NCI-H226 (cell line): Measurements from ENCODE around the gene GALNT14.

Experiments
- DNase-seq: peaks from one replicate; pipeline ENCODE4 v3.0.0-alpha.2; 2015

Gene GALNT14

GRCh38 chr2:31003749-31004148 is 134.5 kb downstream of the GALNT14 start:
- no peak for DNase-seq

GRCh38 chr2:31002537-31003150 is 135.6 kb downstream of the GALNT14 start:
- no peak for DNase-seq

GRCh38 chr2:31000970-31001369 is 137.3 kb downstream of the GALNT14 start:
- no peak for DNase-seq

- DNase-seq: no peak
These were observed 139.6 kb downstream of the GALNT14 start for GRCh38 chr2:30998672-30999071.

- DNase-seq: no peak
These were observed 140.3 kb downstream of the GALNT14 start for GRCh38 chr2:30997979-30998378.

- DNase-seq: no peak
These were observed 143.8 kb downstream of the GALNT14 start for GRCh38 chr2:30994227-30995056.

GRCh38 chr2:30992781-30993180 is 145.5 kb downstream of the GALNT14 start:
- no peak for DNase-seq

- DNase-seq: no peak
These were observed 147.6 kb downstream of the GALNT14 start for GRCh38 chr2:30990671-30991070.

GRCh38 chr2:30990176-30990575 is 148.1 kb downstream of the GALNT14 start:
- no peak for DNase-seq

- DNase-seq: no peak
These were observed 148.5 kb downstream of the GALNT14 start for GRCh38 chr2:30989746-30990145.

- no peak for DNase-seq
These were observed 150.7 kb downstream of the GALNT14 start for GRCh38 chr2:30987566-30987965.

GRCh38 chr2:30986231-30986580 is 152.0 kb downstream of the GALNT14 start:
- no peak for DNase-seq

GRCh38 chr2:30985493-30986230 is 152.6 kb downstream of the GALNT14 start:
- no peak for DNase-seq

- DNase-seq: no peak
These were observed 154.1 kb downstream of the GALNT14 start for GRCh38 chr2:30984148-30984547.

GRCh38 chr2:30981510-30981909 is 156.7 kb downstream of the GALNT14 start:
- DNase-seq: no peak

- no peak for DNase-seq
These were observed 157.1 kb downstream of the GALNT14 start for GRCh38 chr2:30981096-30981495.

GRCh38 chr2:30979822-30980245 is 158.4 kb downstream of the GALNT14 start:
- DNase-seq: peak; percentile 57

GRCh38 chr2:30978854-30979253 is 159.4 kb downstream of the GALNT14 start:
- DNase-seq: no peak

- DNase-seq: no peak
These were observed 160.2 kb downstream of the GALNT14 start for GRCh38 chr2:30978044-30978443.

GRCh38 chr2:30975156-30975555 is 163.1 kb downstream of the GALNT14 start:
- DNase-seq: no peak

GRCh38 chr2:30974554-30974953 is 163.7 kb downstream of the GALNT14 start:
- DNase-seq: no peak

GRCh38 chr2:30974092-30974491 is 164.1 kb downstream of the GALNT14 start:
- DNase-seq: no peak

GRCh38 chr2:30971231-30972025 is 166.8 kb downstream of the GALNT14 start:
- no peak for DNase-seq
